GM12892 (cell line): ENCODE results near the gene ZC3HAV1.

Experiments
- POLR2A ChIP-seq: IDR thresholded peaks from 2 replicates; pipeline ENCODE4 v1.6.1; 2011; ENCODE audit warnings: low read depth, low read length, control low read depth
- TAF1 ChIP-seq: IDR thresholded peaks from 2 replicates; pipeline ENCODE4 v1.6.1; 2011; ENCODE audit warnings: low read depth, mild to moderate bottlenecking, control low read depth, low read length, borderline replicate concordance

DNA sequence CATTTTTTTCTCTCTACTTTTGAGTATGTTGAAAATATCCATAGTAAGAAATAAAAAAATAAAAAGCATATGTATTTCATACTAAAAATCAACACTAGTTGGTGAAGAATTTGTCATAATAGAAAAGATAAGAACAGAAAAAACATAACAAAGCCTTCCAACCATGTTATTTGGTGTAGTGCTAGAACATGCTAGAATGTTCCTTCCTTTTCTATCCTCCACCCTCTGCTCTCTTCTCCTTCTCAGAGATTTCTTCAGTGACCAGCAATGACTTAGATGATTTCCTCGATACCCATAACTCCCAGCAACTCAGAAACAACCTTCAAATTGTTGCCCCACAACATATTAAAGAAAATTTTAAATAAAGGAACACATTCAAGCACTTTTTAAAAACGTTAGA is 2.6 kb downstream of the ZC3HAV1 start:
- TF ChIP-seq POLR2A (no peak), TAF1 (no peak)
